SK-N-MC (cell line): ENCODE results near the gene TK1.

ENCODE experiments used
- EZH2 ChIP-seq: fragments of 200-600 bp; sonication (generic); IDR thresholded peaks from one replicate; pipeline ENCODE4 v1.6.1; 2017; ENCODE audit warnings: antibody characterized with exemption
- FOXP2 ChIP-seq: optimal IDR thresholded peaks from 2 replicates; pipeline ENCODE3; 2011; ENCODE audit warnings: mild to moderate bottlenecking, moderate library complexity; ENCODE audit not compliant: insufficient read depth; ENCODE audit errors: extremely low read length, control extremely low read depth
- POLR2AphosphoS5 ChIP-seq: IDR thresholded peaks from 2 replicates; pipeline ENCODE4 v1.6.1; 2012; ENCODE audit warnings: mild to moderate bottlenecking, low read depth, low read length, borderline replicate concordance

GRCh38 chr17:78232859-78233173 lies 46.0 kb upstream of the TK1 start:
- TF ChIP-seq EZH2, result no peak
- TF ChIP-seq POLR2AphosphoS5, result no peak
- TF ChIP-seq FOXP2, result no peak
